Uterus (tissue), 4 donors: Measurements from ENCODE around the gene SPON1. TPM values are rescaled to one million over a fixed set of nuclear protein-coding genes. Genes with fewer than 3 reads are reported as not detected.
A peak's percentile ranks its signal among the peaks of the same experiment; 100 is the strongest.

ENCODE experiments used
- DNase-seq, 2 donors: peaks; one replicate each; pipeline ENCODE4 v3.0.0-alpha.2; 2019 to 2020
- H3K27ac ChIP-seq, 2 donors: fragments of 200-600 bp; sonication (generic); 1 replicate in 1 of 2; 2 replicates in 1 of 2; pipeline ENCODE4 v1.5.1; 2016 to 2018
- H3K27me3 ChIP-seq, 2 donors: fragments of 200-600 bp; sonication (generic); one replicate each; pipeline ENCODE4 v1.5.1; 2018 to 2019; ENCODE audit warnings: control low read depth in 1 of 2
- H3K36me3 ChIP-seq, 2 donors: fragments of 200-600 bp; sonication (generic); one replicate each; pipeline ENCODE4 v1.5.1; 2019; ENCODE audit warnings: control low read depth in 1 of 2
- H3K4me1 ChIP-seq, 2 donors: fragments of 200-600 bp; sonication (generic); one replicate each; pipeline ENCODE4 v1.5.1; 2018 to 2019; ENCODE audit warnings: control low read depth in 1 of 2
- H3K4me3 ChIP-seq, 2 donors: fragments of 200-600 bp; sonication (generic); 1 replicate in 1 of 2; 2 replicates in 1 of 2; pipeline ENCODE4 v1.5.1; 2018 to 2019; ENCODE audit warnings: mild to moderate bottlenecking in 1 of 2
- H3K9me3 ChIP-seq, 2 donors: fragments of 200-600 bp; sonication (generic); one replicate each; pipeline ENCODE4 v1.5.1; 2019; ENCODE audit warnings: control low read depth in 1 of 2
- CTCF ChIP-seq, 4 experiments: fragments of 200-600 bp in 2 of 4; fragments of 450-650 bp in 2 of 4; sonication (generic) in 2 of 4; IDR thresholded peaks; one replicate each; pipeline ENCODE4 v1.5.1; 2016 to 2019; ENCODE audit warnings: antibody characterized with exemption in 4 of 4, mild to moderate bottlenecking in 2 of 4, moderate library complexity in 1 of 4
- POLR2A ChIP-seq, 2 donors: fragments of 450-650 bp; IDR thresholded peaks; one replicate each; pipeline ENCODE4 v1.6.1; 2016; ENCODE audit warnings: antibody characterized with exemption in 2 of 2, mild to moderate bottlenecking in 1 of 2, moderate library complexity in 1 of 2
- intact Hi-C: fragments of 100-400 bp; cut with DNase I; formaldehyde crosslinking; loops from one replicate; pipeline ENCODE4 v1.15.1; 2023; ENCODE audit warnings: low total_unique reads
- total RNA-seq, 4 donors: library from RNA; depleted of rRNA in 3 of 4; stranded (reverse); fragments of >200 nt in 3 of 4; gene quantifications; one replicate each; pipeline versions ENCODE4 v1.1.0 to v1.2.4, GENCODE V29; 2014 to 2023
- donor health status: DM: yes; HTN: yes; CAD: no.

SPON1 gene
- total RNA-seq, 4 donors from 2014 or later = 18.8 to 139 (median 28.8) TPM

GRCh38 chr11:14179116-14179820, 216.7 kb downstream of the SPON1 start:
- Histone ChIP-seq H3K4me1 (no peaks in the 10 kb centered on the region), H3K4me3 (no peak overlapping the region), H3K9me3 (no peaks in the 10 kb centered on the region), H3K36me3 (no peaks in the 10 kb centered on the region), H3K27me3 (no peaks in the 10 kb centered on the region), H3K27ac (no peak overlapping the region)
- TF ChIP-seq CTCF (IDR thresholded peaks at IDR 0.05) = no peak
- no peak for TF ChIP-seq POLR2A (IDR thresholded peaks at IDR 0.05)
- DNase-seq = peak in 1 of 2 donors; percentile 18
- intact Hi-C loops = no loop called here

- Histone ChIP-seq H3K27me3 (no peaks in the 10 kb centered on the region), H3K4me1 (no peaks in the 10 kb centered on the region), H3K9me3 (no peaks in the 10 kb centered on the region), H3K27ac (no peak overlapping the region), H3K36me3 (no peaks in the 10 kb centered on the region), H3K4me3 (no peak overlapping the region)
- no peak for TF ChIP-seq POLR2A (IDR thresholded peaks at IDR 0.05)
- TF ChIP-seq CTCF (IDR thresholded peaks at IDR 0.05) = no peak
- intact Hi-C loops = no loop called here
- no peak for DNase-seq
These were observed 218.6 kb downstream of the SPON1 start for GRCh38 chr11:14181121-14181520.

GRCh38 chr11:14182833-14183364, 220.4 kb downstream of the SPON1 start:
- no peak for DNase-seq
- intact Hi-C loops = no loop called here

GRCh38 chr11:14184028-14184940, 221.8 kb downstream of the SPON1 start:
- Histone ChIP-seq H3K27me3 (no peaks in the 10 kb centered on the region), H3K36me3 (no peaks in the 10 kb centered on the region), H3K9me3 (no peaks in the 10 kb centered on the region), H3K4me3 (no peak overlapping the region), H3K4me1 (peaks cover 0 to 1% of the 10 kb centered on the region in 2 donors), H3K27ac (no peak overlapping the region)
- intact Hi-C loops = no loop called here
- no peak for DNase-seq
- TF ChIP-seq CTCF (IDR thresholded peaks at IDR 0.05) (no peak), POLR2A (IDR thresholded peaks at IDR 0.05) (no peak)

More at GRCh38 chr11:14182833-14183364, 220.4 kb downstream of the SPON1 start:
- Histone ChIP-seq H3K27me3 (no peaks in the 10 kb centered on the region), H3K36me3 (no peaks in the 10 kb centered on the region), H3K9me3 (no peaks in the 10 kb centered on the region), H3K4me1 (no peaks in the 10 kb centered on the region), H3K27ac (no peak overlapping the region), H3K4me3 (no peak overlapping the region)
- TF ChIP-seq POLR2A (IDR thresholded peaks at IDR 0.05) = no peak
- no peak for TF ChIP-seq CTCF (IDR thresholded peaks at IDR 0.05)
